ENCODE data around the gene ARHGEF11. TPM values are rescaled to one million over a fixed set of nuclear protein-coding genes. Genes with fewer than 3 reads are reported as not detected.

ARHGEF11 gene
- total RNA-seq, 4 donors from 2014 or later, result 56.7 to 127 (median 89.9) TPM

DNA sequence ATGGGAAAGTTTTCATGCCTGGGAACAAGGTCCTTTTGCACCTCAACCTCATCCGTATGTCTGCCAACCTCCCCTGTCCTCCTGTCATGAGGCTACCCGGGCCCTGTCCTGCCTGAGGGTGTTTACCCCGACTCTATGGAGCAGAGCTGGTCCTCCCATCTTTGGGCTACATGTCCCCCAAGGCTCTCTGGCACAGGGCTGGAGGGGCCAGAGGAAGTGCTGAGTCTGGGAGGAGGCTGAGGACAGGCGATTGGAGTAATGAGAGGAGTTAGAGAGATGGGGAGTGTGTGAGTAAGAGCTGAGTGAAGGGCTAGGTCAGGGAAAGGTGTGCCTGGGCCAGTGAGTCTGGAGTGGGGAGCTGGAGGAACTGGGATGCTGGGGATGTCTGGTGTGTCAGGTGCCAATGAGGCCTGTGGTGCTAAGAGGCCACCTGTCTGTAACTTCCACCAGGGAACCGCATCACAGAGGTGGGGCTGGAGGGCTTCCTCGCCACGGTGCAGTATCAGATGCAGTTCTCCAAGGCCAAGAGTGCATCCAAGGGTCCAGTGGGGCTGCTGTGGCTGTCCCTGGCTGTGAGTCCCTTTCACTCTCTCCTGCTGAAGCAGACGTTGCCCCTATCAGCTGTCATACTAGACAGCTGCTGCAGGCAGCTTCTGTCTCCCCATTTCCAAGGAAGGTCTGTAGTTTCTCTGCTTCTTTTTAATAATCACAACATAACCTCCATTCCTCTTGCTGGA lies 113.4 kb downstream of the ARHGEF11 start:
- no peaks in the 10 kb centered on the region for H3K9me3 ChIP-seq
- no peak overlapping the region for H3K27ac ChIP-seq
- H3K4me3 ChIP-seq, result no peak overlapping the region
- TF ChIP-seq CTCF (IDR thresholded peaks at IDR 0.05) (no peak), POLR2A (IDR thresholded peaks at IDR 0.05) (no peak)
- peaks cover 0 to 16% (median 0%) of the 10 kb centered on the region in 3 donors for H3K36me3 ChIP-seq
- peaks cover 0 to 11% (median 0%) of the 10 kb centered on the region in 4 donors for H3K4me1 ChIP-seq
- peak in 1 of 3 donors; percentile 46 for DNase-seq
- peaks cover 0 to 11% of the 10 kb centered on the region in 2 donors for H3K27me3 ChIP-seq

- H3K27me3 ChIP-seq, result peaks cover 0 to 13% of the 10 kb centered on the region in 2 donors
- DNase-seq, result peak in 1 of 3 donors; percentile 44
- peaks cover 0 to 9% (median 0%) of the 10 kb centered on the region in 3 donors for H3K36me3 ChIP-seq
- peaks cover 0 to 11% (median 0%) of the 10 kb centered on the region in 4 donors for H3K4me1 ChIP-seq
- H3K9me3 ChIP-seq, result no peaks in the 10 kb centered on the region
- no peak overlapping the region for H3K4me3 ChIP-seq
- TF ChIP-seq CTCF (IDR thresholded peaks at IDR 0.05), result no peak
- TF ChIP-seq POLR2A (IDR thresholded peaks at IDR 0.05), result no peak
- no peak overlapping the region for H3K27ac ChIP-seq
Measured at GRCh38 chr1:156931211-156931952, 114.2 kb downstream of the ARHGEF11 start.

- DNase-seq, result peak in 1 of 3 donors; percentile 18
- Histone ChIP-seq H3K27ac (no peak overlapping the region), H3K9me3 (no peaks in the 10 kb centered on the region), H3K4me3 (no peak overlapping the region), H3K27me3 (peaks cover 0 to 13% of the 10 kb centered on the region in 2 donors), H3K4me1 (peaks cover 0 to 11% (median 0%) of the 10 kb centered on the region in 4 donors), H3K36me3 (peaks cover 0 to 2% (median 0%) of the 10 kb centered on the region in 3 donors)
- TF ChIP-seq POLR2A (IDR thresholded peaks at IDR 0.05) (no peak), CTCF (IDR thresholded peaks at IDR 0.05) (no peak)
Measured at GRCh38 chr1:156930483-156930882, 115.1 kb downstream of the ARHGEF11 start.

DNA sequence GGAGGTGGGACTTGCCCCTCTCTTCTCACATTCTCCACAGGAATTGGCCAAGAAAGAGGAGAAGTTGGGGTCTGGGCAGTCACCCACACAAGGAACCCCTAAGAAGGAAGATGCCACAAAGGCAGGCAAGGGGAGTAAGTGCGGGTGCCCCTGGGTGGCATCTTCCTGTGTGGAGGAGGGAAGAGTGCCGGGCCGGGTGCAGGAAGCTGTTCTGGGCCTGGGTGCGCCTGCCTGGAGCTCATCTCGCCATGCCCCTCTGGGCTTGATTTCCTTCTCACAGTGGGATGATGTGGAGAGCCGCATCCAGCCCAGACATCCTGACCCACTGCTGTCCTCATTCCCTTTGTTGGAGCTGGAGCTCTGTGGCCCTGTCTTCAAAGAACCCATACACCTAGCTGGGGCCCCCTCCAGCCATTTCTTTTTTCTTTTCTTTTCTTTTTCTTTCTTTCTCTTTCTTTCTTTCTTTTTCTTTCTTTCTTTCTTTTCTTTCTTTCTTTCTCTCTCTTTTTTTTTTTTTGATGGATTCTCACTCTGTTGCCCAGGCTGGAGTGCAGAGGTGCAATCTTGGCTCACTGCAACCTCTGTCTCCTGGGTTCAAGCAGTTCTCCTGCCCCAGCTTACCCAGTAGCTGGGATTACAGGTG lies 115.8 kb downstream of the ARHGEF11 start:
- H3K27me3 ChIP-seq, result peaks cover 0 to 15% of the 10 kb centered on the region in 2 donors
- H3K4me1 ChIP-seq, result peaks cover 0 to 11% (median 0%) of the 10 kb centered on the region in 4 donors
- peak in 1 of 3 donors; percentile 37 for DNase-seq
- H3K4me3 ChIP-seq, result no peak overlapping the region
- TF ChIP-seq POLR2A (IDR thresholded peaks at IDR 0.05) (no peak), CTCF (IDR thresholded peaks at IDR 0.05) (no peak)
- H3K9me3 ChIP-seq, result no peaks in the 10 kb centered on the region
- no peak overlapping the region for H3K27ac ChIP-seq
- H3K36me3 ChIP-seq, result no peaks in the 10 kb centered on the region

DNA sequence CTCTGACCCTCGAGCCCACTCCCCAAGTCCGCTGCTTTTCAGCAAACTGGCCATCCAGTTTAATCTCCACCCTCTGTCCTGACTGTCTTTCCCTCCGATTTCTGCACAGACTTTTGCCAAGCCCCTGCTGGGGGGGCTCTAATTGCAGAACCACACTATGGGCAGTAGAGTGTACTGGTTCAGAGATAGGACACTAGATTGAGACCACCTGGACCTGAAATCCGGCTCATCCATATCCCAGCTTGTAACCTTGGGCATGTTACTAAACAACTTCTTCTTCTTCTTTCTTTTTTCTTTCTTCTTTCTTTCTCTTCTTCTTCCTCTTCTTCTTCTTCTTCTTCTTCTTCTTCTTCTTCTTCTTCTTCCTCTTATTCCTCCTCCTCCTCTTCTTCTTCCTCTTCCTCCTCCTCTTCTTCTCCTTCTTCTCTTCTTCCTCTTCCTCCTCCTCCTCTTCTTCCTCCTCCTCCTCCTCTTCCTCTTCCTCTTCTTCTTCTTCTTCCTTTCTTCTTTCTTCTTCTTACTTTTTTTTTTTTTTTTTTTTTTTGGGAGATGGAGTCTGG lies 117.4 kb downstream of the ARHGEF11 start:
- Histone ChIP-seq H3K27ac (no peak overlapping the region), H3K27me3 (peaks cover 0 to 31% of the 10 kb centered on the region in 2 donors), H3K4me1 (peaks cover 0 to 22% (median 0%) of the 10 kb centered on the region in 4 donors), H3K9me3 (no peaks in the 10 kb centered on the region), H3K4me3 (peak overlapping the region in 1 of 4 donors; percentile 41), H3K36me3 (no peaks in the 10 kb centered on the region)
- no peak for DNase-seq
- TF ChIP-seq POLR2A (IDR thresholded peaks at IDR 0.05), result no peak

Measured in Peyer's patch (tissue), 4 donors.